HG03095 (cell line): ENCODE measurements around the gene C10orf62.
"Not testable (repeated sequence)": the region's sequence is repeated elsewhere in the genome, so short reads cannot be mapped to it uniquely, and the experiment has no call there.

ENCODE experiments used
- ATAC-seq: cut with Tn5 transposase; IDR thresholded peaks from one replicate; pipeline ENCODE4 v1.9.1; 2021; ENCODE audit warnings: moderate library complexity; ENCODE audit not compliant: unreplicated experiment

Gene C10orf62, protein sequence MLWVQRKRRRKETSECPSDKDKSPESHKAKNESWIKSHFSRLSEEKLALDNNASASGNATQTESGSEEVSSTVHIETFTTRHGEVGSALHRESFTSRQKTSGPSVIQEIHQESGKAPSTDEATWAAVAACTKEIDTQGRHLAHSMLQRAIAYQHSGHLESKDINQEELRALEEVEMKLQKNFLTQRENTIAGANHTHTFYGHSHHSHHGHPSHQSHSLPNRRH

DNA sequence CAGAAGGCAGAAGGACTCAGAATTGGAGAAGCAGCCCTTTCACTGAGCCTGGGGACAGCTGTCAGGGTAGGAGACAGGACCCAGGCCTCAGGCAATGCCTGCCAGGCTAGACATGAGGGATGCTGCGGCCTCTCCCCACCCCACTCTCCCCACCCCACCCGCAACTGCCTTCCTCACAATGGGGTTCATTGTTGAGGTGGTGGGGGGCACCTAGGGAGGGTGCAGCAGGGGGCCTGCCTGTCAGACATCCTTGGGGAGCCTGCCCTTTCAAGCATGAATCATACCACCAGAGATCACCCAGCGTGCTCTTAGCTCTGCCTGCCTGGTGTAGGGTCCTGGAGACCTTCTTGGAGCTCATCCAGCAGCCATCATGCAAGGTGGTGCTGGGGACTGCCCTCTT is at the start of gene C10orf62:
C10orf62 (plus strand) TSS at position 243 of the 400 bp plus-strand sequence. CDS start 177 bp downstream, outside the sequence.
- no peak for ATAC-seq

- ATAC-seq, result no peak
Measured at GRCh38 chr10:97540669-97541500, 48.6 kb upstream of the C10orf62 start.

DNA sequence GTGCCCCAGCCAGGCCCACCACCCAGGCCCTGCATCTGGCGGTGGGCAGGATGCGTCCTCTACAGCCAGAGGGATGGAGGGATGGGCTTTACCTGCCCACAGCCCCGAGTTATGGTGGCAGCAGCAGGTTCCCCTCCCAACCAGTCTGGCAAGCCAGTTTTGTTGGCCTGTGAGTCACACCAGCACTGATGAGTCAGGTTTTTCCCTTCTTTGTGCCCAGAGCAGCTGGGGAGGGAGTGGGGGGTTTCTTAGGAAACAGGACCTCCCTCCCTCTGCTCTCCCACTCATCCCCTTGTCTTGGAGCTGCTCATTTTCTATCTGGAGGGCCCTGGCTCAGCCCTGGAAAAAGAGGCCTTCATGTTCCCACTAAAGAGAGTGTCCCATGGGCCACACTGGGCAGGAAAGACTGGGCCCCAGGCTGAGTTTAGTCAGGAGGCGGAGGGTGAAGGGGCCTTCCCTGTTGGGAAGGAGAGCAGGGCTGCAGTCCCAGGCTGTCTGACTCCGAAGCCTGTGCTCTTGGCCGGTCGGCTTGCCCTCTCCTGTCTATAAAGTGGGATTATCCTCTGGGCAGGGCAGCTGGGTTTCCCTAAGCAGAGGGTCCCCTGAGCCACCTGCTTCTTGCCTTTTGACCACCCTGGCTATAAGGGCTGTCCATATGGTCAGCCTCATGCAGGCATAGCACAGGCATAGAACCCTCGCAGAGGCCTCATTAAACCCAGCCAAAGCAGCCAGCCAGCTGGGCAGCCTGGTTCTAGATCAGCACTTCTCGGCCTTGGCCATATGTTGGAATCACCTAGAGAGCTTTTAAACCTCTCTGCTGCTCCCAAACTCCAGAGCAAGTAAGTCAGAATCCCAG is 47.1 kb upstream of the C10orf62 start:
- no peak for ATAC-seq

DNA sequence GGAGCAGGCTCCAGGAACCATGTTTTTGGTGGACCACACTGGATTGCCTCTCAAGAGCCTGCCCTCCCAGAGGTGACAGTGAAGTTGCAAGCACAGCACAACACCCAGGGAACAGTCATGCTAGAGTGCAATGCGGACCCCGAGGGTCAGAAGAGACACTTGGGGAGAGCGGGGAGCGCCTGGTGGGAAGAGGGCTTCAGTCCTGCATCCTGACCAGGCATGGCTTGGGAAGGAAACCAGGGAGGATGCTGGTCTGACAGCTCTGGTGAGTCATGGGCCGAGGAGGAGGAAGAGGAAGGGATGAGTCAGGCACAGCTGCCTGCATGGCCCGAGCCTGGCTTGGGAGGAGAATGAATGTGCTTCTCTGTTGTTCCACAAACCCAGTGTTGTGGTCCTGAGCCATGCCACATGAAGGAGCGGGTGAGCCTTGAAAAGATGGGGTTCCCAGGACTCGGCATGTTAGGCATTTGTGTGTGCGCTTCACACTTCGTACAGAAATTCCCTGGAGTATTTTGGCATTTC is 46.4 kb upstream of the C10orf62 start:
- no peak for ATAC-seq

- ATAC-seq, result no peak
Measured at GRCh38 chr10:97546456-97547270, 42.9 kb upstream of the C10orf62 start.

DNA sequence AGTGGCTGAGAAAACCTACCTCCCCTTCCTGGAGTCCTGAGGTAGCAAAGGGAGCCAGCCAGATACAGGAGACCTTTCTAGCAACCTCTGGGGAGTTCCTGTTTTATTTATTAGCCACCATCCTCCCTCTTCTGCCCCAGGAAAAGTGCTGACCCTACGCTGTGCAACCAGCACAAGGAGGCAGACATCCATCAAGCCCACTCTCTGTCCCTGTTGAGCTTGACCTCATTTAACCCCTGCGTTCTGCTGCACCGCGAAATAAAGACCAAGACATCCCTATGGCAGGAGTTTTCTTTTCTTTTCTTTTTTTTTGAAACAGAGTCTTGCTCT is 42.3 kb upstream of the C10orf62 start:
- no peak for ATAC-seq

- no peak for ATAC-seq
Measured at GRCh38 chr10:97547962-97548361, 41.6 kb upstream of the C10orf62 start.

DNA sequence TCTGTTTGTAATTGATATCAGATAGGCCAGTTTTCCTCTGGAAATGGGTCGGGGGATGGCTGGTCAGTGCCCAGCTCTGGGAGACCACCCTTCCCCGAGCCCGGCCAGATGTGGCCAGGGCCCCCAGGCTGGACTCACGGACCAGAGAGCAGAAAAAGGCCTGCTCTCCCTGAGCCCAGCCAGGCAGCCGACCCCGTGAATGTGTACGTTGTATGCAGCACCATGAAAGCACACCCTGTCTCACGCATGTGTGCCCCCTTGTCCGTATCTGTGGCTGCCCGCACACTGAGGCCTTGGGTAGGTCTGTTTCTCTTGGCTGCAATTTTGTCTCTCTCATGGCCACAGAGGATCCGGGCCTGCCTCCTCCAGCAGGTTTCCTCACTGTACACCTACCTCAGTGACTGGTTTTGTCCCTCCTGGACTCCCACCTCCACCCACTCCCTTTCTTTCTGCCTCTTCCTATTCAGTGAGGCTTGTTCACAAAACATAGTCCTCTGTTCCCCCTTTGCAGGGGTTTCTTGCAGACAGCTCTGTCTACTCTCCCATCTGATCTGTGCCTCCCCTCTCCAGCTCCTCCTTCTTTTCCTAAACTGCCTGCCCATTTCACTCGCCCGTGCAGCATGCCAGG is 40.6 kb upstream of the C10orf62 start:
- ATAC-seq, result no peak

GRCh38 chr10:97549587-97550322 is 39.8 kb upstream of the C10orf62 start:
- no peak for ATAC-seq

DNA sequence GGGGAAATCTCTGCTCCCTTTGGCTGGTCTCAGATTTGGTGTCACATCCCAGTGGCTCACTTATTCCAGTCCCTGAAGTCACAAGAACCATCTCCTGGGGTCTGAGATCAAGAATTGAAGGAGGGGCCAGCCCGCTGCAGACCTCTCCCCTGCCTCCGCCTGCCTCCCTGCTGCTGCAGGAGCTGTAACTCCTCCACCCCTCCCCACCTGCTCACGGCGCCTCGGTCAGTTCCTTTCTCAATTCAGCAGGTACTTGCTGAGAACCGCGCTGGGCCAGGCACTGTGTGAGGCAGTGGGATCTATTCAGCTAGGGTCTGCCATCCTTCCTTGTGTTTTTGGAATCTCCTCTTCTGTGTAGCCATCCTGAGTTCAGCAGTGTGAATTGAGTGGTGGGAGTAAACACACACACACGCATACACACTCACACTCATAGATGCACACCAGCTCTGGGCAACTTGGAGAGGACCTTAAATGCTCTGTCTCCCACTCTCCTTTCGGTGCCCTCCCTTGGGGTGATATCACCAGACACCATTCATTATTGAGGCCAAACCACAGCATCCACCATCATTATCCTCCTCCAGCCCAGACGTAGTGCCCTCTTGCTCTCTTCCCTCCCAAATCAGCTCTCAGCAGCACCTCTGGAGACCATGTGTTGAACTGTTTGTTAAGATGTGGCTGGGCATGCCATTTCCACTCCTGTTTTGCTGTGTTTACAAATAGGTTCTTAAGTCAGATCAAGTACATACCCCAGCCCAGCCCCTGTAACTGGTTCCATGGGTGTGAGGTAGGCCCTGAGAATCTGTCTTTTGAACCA is 39.0 kb upstream of the C10orf62 start:
- ATAC-seq, result no peak

GRCh38 chr10:97551271-97551670 is 38.2 kb upstream of the C10orf62 start:
- ATAC-seq, result no peak

- no peak for ATAC-seq
Measured at GRCh38 chr10:97553575-97554031, 35.9 kb upstream of the C10orf62 start.

DNA sequence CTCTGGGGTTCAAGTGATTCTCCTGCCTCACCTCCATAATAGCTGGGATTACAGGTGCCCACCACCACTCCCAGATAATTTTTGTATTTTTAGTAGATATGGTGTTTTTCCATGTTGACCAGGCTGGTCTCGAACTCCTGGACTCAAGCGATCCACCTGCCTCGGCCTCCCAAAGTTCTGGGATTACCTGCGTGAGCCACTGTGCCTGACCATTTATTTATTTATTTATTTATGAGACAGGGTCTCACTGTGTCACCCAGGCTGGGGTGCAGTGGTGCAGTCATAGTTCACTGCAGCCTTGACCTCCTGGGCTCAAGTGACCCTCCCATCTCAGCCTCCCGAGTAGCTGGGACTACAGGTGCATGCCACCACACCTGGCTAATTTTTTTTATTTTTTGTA is 35.2 kb upstream of the C10orf62 start:
- not testable (repeated sequence) for ATAC-seq

DNA sequence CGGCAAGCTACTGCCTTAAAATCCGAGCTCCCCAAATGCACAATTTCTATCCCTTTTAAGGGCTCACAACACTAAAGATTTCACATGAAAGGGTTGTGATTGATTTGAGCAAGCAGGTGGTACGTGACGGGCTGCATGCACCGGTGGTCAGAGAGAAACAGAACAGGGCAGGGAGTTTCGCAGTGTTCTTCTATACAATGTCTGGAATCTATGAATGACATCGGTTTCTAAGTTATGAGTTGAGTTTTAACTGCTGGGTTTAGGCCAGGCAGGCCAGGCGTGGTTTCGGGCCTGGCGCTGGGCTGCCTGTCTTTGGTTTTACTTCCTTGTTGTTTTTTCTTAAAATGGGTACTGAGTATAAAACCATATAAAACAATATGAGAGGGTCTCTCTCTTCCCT is 34.0 kb upstream of the C10orf62 start:
- not testable (repeated sequence) for ATAC-seq

GRCh38 chr10:97560731-97561381 is 28.7 kb upstream of the C10orf62 start:
- ATAC-seq, result not testable (repeated sequence)

DNA sequence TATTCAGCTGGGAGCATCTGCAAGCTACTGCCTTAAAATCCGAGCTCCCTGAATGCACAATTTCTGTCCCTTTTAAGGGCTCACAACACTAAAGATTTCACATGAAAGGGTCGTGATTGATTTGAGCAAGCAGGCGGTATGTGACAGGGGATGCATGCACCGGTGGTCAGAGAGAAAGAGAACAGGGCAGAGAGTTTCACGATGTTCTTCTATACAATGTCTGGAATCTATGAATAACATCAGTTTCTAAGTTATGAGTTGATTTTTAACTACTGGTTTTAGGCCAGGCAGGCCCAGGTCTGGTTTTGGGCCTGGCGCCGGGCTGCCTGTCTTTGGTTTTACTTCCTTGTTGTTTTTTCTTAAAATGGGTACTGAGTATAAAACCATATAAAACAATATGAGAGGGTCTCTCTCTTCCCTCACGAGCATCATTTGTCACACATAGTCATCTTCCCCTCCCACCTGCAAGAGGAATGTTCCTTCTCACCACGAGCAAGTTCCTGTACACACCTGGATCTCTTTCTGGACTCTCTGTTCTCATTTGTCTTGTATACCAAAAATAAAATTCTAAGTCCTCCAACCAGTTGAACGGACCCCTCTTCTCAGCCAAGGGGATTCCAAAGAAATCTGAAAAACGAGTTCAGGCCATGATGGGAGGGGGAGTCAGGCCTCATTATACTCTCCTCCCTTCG is 28.0 kb upstream of the C10orf62 start:
- ATAC-seq, result not testable (repeated sequence)

DNA sequence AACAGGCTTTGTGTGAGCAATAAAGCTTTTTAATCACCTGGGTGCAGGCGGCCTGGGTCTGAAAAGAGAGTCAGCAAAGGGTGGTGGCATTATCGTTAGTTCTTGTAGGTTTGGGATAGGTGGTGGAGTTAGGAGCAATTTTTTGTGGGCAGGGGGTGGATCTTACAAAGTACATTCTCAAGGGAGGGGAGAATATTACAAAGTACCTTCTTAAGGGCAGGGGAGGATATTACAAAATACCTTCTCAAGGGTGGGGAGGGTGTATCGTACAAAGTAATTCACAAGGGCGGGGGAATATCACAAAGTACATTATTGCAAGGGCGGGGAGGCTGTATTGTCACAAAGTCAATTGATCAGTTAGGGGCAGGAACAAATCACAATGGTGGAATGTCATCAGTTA is 27.2 kb upstream of the C10orf62 start:
- not testable (repeated sequence) for ATAC-seq
